HG03575 (cell line): ENCODE measurements around the gene ANHX.
"Not testable (repeated sequence)": the region's sequence is repeated elsewhere in the genome, so short reads cannot be mapped to it uniquely, and the experiment has no call there.

Experiments used
- ATAC-seq: cut with Tn5 transposase; IDR thresholded peaks from one replicate; pipeline ENCODE4 v1.9.1; 2021; ENCODE audit not compliant: unreplicated experiment, insufficient number of reproducible peaks, low FRiP score; ENCODE audit errors: extremely low read depth

Gene ANHX

GRCh38 chr12:133235401-133236112, at the start of gene ANHX:
TSS of gene ANHX (minus strand) at chr12:133235877. CDS start at chr12:133234356, 1,521 bp downstream.
- ATAC-seq, result no peak

DNA sequence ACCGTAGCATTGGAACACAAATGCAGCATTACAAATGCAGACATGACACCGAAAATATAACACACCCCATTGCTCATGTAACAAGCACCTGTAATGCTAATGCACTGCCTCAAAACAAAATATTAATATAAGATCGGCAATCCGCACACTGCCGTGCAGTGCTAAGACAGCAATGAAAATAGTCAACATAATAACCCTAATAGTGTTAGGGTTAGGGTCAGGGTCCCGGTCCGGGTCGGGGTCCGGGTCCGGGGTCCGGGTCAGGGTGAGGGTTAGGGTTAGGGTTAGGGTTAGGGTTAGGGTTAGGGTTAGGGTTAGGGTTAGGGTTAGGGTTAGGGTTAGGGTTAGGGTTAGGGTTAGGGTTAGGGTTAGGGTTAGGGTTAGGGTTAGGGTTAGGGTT, 29.0 kb upstream of the ANHX start:
- ATAC-seq, result not testable (repeated sequence)

- no peak for ATAC-seq
These were observed 28.5 kb upstream of the ANHX start for GRCh38 chr12:133264173-133264572.

GRCh38 chr12:133256321-133256720, 20.6 kb upstream of the ANHX start:
- ATAC-seq, result no peak

DNA sequence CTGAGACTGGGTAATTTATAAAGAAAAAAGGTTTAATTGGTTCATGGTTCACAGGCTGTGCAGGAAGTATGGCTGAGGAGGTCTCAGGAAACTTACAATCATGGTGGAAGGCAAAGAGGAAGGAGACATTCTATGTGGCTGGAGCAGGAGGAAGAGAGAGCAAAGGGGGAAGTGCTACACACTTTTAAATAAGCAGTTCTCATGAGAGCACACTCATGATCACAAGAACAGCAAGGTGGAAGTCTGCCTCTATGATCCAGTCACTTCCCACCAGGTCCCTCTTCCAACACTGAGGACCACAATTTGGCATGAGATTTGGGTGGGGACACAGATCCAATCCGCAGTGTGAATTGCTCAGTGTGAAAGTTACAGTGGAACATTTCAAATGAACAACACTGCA, 20.2 kb upstream of the ANHX start:
- ATAC-seq, result not testable (repeated sequence)

GRCh38 chr12:133251732-133252131, 16.1 kb upstream of the ANHX start:
- no peak for ATAC-seq

DNA sequence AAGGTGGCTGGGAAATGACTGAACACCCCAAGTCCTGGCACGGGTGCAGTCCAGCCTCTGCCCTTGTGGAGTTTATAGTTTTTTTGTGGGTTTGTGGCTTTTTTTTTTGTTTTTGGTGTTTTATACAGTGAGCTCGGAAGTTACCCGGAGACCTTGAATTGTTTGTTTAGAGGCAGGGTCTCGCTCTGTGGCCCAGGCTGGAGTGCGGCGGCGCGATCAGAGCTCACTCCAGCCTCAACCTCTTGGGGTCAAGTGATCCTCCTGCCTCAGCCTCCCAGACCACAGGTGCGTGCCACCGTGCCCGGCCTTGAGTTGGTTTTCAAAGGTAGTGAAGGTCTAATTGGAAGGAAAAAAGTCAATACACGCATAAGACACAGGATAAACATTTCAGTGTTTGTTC, 879 bp upstream of the ANHX start:
- ATAC-seq, result no peak

DNA sequence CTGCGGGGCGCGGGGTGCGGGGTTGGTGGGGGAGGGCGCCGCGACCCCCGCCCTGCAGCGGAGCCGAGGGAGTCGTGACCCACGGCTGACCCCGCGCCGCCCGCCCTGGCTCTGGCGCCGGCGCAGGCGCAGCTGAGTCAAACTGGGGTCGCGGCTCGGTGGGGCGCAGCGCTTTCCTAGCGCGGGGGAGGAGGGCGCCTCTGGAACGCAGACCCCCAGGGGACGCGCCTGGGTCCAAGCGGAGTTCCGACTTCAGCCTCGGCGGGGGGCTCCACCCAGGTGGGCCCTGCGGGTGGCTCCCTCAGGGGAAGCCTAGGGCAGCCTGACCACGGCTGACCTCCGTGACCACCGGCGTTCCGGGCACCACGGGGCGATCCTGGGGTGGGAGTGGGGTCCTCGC, 467 bp upstream of the ANHX start:
- ATAC-seq, result no peak

- no peak for ATAC-seq
These were observed 706 bp downstream of the ANHX start for GRCh38 chr12:133234971-133235370.

GRCh38 chr12:133233993-133234564, 1.6 kb downstream of the ANHX start:
- ATAC-seq, result no peak

- no peak for ATAC-seq
These were observed 2.7 kb downstream of the ANHX start for GRCh38 chr12:133233006-133233405.

- no peak for ATAC-seq
These were observed 4.7 kb downstream of the ANHX start for GRCh38 chr12:133231001-133231400.

- ATAC-seq, result no peak
These were observed 8.3 kb downstream of the ANHX start for GRCh38 chr12:133227281-133227852.

DNA sequence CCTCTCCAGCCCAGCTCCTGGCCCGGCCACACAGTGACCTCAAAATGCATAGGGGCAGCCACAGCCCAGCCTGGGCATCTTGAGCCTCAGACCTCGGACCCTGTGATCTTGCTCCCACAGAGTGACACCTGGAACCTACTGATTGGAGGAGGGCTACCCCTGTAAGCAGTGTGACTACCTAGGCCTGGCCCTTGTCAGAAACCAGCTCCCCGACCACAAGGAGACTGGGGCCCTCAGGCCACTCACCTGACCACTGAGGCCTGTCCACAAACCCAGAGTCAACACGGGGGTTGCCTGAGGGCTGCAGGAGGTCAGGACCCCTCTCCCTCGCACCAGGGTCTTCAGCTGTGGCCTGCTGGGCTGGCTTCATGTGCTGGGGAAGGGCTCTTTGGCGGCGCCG, 9.0 kb downstream of the ANHX start:
- ATAC-seq, result no peak

GRCh38 chr12:133225527-133225926, 10.2 kb downstream of the ANHX start:
- ATAC-seq, result no peak

DNA sequence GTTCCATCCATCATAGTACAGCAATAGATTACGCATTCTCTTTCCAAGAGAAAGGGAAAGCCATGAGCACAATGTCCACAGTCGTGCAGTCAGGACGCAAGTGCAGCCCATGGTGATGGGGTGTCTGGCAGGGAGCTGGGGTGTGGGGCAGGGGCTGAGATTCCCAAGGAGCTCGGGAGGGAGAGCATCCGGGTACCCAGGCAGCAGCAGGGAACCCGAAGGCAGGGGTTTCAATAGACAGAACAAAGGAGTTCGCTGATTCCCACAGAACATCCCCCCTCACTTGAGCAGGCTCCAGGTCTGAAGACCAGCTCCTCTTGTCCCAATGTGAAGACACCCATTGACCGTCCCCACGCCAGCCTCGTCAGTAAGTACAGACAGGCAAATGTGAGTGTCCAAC, 13.5 kb downstream of the ANHX start:
- ATAC-seq, result no peak

GRCh38 chr12:133221241-133221640, 14.4 kb downstream of the ANHX start:
- no peak for ATAC-seq

GRCh38 chr12:133220521-133220920, 15.2 kb downstream of the ANHX start:
- ATAC-seq, result no peak

- no peak for ATAC-seq
These were observed 18.5 kb downstream of the ANHX start for GRCh38 chr12:133217219-133217618.

- no peak for ATAC-seq
These were observed 20.0 kb downstream of the ANHX start for GRCh38 chr12:133215724-133216123.

GRCh38 chr12:133206390-133206789, 29.3 kb downstream of the ANHX start:
- no peak for ATAC-seq
